GM19035 (cell line): ENCODE measurements around the gene KLF4.

Source experiments
- ATAC-seq: cut with Tn5 transposase; IDR thresholded peaks from one replicate; pipeline ENCODE4 v1.9.1; 2021; ENCODE audit not compliant: unreplicated experiment

Gene KLF4

DNA sequence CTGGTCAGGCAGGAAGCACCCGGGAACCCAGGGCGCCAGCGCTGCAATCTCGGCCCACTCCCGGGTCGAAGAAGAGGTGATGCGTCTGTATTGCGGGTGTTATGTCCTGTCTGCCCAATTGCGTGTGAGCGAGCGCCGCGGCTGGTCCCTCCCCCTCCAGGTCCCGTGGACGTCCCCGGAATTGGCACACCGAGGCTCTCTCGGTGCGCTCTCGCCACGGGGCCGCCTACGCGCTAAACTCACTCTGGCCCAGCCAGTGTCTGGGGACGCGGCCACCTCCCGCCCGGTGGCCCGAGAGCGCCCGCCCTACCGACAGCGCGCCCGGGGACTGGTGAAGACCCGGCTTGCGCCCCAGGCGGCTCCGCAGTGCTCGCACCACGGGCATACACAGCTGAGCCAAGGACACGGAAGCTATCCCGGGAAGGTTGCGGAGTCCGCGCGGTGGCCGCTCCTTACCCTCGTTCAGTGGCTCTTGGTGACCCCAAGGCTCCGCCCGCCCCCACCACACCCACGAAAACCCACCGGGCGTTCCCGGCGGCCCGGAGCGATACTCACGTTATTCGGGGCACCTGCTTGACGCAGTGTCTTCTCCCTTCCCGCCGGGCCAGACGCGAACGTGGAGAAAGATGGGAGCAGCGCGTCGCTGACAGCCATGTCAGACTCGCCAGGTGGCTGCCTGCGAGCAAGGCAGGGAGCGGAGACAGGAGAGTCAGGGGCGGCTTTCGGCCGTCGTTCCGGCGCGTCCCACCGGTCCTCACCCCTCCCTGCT, 1.0 kb downstream of the KLF4 start:
- ATAC-seq = no peak

DNA sequence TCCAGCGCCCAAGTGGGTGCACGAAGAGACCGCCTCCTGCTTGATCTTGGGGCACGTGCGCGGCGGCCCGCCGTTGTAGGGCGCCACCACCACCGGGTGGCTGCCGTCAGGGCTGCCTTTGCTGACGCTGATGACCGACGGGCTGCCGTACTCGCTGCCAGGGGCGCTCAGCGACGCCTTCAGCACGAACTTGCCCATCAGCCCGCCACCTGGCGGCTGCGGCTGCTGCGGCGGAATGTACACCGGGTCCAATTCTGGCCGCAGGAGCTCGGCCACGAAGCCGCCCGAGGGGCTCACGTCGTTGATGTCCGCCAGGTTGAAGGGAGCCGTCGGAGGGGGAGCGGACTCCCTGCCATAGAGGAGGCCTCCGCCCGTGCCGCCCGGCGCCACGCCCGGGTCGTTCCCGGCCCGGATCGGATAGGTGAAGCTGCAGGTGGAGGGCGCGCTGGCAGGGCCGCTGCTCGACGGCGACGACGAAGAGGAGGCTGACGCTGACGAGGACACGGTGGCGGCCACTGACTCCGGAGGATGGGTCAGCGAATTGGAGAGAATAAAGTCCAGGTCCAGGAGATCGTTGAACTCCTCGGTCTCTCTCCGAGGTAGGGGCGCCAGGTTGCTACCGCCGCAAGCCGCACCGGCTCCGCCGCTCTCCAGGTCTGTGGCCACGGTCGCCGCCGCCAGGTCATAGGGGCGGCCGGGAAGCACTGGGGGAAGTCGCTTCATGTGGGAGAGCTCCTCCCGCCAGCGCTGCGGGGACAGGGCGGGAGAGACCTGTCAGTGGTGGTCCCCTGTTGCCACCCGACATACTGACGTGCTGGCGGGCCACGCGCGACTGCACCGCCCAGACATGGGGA, 1.8 kb downstream of the KLF4 start:
- ATAC-seq = no peak

DNA sequence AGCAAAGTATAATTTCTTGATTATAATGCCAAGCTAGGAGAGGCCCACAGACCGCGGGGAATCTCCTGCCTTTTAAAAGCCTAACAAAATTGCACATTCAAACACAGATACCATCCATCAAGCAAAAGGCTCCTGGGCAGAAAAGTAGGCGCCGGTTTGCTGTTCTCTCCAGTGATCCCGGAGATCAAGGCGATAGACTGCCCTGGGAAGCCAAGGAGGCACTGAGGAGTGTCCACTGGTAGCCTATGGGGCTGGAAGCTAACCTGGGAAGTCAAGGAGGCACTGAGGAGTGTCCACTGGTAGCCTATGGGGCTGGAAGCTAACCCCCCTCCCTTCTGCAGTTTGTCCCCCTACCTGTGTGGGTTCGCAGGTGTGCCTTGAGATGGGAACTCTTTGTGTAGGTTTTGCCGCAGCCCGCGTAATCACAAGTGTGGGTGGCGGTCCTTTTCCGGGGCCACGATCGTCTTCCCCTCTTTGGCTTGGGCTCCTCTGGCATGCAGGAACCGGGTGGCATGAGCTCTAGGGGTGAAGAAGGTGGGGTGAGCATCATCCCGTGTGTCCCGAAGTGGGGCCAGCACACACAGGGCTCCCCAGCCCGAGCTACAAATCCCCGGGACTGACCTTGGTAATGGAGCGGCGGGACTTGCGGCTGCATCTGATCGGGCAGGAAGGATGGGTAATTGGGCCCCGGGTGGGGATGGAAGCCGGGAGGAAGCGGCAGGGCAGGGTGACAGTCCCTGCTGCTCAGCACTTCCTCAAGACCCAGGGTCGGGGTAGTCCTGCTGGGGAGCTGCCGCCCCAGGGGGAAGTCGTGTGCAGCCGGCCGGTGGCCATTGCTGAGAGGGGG, 2.7 kb downstream of the KLF4 start:
- no peak for ATAC-seq

DNA sequence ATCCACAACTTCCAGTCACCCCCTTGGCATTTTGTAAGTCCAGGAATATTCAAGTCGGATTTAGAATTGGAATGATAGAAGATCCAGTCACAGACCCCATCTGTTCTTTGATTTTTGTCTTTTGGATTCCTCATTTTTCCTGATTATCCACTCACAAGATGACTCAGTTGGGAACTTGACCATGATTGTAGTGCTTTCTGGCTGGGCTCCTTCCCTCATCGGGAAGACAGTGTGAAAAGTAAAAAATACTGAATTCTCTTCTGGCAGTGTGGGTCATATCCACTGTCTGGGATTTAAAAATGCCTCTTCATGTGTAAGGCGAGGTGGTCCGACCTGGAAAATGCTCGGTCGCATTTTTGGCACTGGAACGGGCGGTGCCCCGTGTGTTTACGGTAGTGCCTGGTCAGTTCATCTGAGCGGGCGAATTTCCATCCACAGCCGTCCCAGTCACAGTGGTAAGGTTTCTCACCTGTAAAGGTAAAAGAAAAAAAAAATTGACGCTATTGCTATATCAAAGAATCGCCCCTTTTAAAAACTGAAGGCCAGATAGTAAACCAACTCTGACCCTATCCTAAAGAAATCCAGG, 4.0 kb downstream of the KLF4 start:
- no peak for ATAC-seq

DNA sequence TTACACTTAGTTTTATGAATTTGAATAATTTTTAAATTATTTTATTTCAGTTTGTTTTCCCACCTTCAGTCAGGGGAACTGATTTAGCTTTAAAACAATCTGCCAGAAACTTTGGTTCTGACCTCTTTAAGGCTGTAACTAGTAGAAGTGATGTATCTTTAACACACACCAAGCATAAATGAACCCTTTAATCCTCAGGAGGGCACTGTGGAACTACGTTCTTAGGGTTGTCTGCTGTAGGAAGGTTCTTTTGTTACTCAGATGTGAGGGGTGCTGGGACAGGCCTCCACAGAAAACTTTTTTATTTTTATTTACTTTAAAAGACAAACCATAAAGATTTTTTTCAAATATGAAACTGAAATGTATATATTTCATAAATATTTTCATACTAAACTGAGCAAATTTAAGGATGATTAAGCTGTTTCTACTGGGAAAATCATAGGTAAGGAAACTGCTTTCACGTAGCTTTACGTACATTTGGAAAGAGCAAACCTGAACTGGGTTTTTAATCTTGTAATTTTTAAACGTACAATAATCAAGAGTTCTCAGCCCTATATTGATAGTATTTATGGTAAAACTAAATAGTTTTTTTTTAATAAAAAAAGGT, 5.3 kb downstream of the KLF4 start:
- no peak for ATAC-seq

DNA sequence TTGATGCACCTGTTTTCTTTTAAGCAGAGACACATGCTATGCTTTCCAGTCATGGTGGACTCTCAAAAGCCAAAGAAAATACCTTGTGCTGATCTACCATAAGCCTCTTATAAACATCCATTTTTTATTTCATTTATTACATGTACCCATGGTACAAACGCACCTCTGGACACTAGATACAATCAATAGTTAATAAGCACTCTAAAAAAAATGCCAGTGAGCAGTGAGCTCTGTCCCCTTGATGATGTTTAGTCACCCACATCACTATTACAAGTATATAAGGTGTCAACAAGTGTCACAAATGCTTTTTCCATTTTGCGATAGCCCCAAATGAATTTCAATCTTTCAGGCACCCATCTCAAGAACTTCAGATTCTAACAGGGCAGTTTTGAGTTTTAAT, 5.9 kb downstream of the KLF4 start:
- no peak for ATAC-seq

DNA sequence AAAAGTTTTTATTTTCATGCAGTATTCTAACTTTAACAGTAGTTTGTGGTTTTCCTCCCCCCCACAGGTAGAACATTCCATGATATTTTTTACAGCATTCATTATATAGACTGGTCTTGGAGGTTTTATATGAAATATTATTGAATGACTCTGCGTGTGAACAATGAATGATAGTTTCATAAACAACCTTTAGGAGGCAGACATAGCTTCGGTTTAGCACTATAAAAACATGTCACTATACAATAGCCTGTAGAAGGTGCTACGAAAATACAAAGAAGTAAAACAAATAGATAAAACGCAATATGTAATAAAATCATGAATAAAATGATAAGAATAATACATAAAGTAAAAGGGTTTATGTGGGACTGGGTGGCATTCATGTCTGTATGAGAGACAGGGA, 8.5 kb downstream of the KLF4 start:
- no peak for ATAC-seq

DNA sequence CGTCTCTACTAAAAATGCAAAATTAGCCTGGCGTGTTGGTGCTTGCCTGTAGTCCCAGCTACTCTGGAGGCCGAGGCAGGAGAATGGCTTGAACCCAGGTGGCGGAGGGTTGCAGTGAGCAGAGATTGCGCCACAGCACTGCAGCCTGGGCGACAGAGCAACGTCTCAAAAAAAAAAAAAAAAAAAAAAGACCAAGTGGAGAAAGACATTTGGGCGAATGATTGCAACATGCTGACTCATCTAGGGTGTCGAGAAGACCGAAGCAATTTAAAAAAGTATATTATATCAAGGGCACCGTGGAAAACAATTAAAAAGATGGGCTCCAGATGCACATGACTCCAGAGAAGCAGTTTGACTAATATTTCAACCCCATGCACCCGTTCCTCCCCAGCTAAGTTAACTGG, 9.2 kb downstream of the KLF4 start:
- ATAC-seq = no peak

DNA sequence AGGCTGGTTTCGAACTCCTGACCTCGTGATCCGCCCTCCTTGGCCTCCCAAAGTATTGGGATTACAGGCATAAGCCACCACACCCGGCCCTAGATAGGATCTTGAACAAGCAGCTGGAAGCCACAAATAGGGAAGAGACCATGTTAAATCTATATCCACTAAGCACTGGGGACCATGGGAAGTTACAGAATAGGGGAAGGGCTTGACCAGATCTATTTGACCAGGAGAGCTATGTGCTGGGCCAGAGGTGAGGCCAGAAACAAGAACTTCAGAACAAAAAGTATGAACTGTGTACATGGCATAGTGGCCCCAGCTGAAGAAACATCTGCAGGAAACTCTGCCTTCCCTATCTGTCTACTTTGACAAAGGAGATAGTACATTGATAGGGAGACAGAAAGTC, 10.8 kb downstream of the KLF4 start:
- no peak for ATAC-seq

DNA sequence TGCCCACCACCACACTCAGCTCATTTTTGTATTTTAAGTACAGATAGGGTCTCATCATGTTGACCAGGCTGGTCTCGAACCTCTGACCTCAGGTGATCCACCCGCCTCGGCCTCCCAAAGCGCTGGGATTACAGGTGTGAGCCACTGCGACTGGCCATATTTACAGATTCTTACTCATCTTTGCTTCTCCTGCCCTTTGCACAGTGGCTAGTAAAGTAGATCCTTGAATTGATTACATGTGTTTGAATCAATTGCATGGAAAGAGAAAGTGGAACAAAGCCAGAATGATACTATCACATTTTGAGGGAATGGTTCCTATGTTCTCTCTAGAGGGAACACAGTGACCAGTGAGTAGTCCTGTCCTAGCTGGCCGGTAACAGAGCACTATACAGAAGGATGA, 15.4 kb downstream of the KLF4 start:
- no peak for ATAC-seq

DNA sequence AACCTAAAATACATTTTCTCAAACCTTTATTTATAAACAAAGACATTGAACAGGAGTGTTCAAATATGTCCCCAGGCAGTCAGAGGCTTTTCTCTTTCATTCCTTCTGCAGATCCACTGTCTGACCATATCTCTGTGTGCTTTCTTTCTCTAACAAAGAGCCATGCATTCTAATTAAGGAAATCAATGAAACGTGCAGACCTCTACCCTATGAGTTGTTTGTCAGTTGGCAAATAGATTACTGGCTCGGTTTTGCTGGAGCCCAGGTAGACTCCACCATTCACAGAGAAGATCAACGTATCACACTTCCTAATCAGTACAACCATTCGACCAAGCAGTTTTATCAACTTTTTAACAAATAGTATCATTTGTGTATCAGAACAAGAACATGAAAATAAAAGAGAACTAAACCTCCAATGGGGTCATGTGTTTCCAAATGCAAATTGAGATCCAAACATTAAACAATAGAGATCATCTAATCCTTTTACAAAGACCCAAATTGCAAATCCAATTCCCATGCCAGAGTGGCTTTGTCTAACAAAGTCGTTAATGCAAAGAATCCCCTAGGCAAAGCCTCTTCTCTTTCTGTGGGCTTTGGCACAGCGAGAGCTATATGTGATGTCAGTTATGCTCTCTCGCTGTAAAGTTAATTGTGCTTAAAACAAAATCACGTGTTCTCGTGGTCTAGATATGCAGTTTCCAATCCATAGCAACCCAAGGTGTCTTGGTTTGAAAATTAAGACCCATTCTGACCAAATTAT, 16.8 kb downstream of the KLF4 start:
- no peak for ATAC-seq

DNA sequence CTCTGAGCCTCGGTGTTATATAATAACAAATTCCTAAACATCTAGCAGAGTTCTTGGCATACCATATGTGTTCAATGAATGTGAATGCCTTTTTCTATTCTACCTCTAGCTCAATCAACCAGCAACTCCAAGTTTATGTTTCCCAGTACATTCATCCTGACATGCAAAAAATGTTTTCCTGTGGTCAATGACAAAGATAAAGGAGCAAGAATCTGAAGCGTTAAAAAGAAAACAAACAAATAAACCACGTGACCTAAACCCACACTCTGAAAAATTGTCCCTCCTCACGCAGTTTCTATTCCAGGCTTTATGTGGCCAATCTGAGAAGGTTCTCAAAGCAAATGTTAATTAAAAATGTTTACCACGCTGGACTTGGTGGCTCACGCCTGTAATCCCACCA, 18.0 kb downstream of the KLF4 start:
- ATAC-seq = no peak

DNA sequence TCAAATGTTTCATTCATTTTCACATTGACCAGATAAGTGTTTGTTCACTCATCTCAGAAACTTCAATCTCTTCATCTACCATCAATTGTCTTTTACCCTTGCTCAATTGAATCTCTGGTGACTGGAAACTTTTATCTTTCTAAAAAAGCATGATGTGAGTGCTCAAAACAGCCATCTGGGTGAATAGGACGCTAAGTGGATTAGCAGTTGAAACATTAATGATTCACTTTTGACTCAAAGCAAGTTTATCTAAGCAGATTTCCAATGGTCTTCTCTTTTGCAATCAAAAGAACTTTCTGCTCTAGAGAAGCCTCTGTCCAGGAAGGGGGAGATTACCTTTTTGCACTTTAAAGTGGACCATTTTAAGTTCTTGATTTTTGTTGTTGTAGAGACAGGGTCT, 22.2 kb downstream of the KLF4 start:
- ATAC-seq = no peak

DNA sequence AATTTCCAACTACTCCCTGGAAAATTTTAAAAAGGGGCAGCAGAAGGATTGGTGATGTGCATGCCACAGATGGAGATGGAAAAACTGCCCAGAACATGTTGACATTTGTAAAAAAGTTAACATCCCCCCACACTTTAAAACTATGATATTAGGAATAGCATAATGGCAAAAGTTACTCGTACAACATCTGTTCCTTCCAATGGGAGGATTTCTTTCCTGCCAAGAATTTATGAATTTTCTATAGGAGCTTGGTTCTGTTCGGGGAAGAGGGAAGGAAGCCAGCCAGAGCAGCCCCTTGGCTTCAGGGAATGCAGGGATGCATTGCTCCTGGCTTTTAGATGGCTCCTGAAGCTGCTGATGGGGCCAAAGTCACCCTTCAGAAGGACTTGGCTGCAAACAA, 22.7 kb downstream of the KLF4 start:
- ATAC-seq = no peak

DNA sequence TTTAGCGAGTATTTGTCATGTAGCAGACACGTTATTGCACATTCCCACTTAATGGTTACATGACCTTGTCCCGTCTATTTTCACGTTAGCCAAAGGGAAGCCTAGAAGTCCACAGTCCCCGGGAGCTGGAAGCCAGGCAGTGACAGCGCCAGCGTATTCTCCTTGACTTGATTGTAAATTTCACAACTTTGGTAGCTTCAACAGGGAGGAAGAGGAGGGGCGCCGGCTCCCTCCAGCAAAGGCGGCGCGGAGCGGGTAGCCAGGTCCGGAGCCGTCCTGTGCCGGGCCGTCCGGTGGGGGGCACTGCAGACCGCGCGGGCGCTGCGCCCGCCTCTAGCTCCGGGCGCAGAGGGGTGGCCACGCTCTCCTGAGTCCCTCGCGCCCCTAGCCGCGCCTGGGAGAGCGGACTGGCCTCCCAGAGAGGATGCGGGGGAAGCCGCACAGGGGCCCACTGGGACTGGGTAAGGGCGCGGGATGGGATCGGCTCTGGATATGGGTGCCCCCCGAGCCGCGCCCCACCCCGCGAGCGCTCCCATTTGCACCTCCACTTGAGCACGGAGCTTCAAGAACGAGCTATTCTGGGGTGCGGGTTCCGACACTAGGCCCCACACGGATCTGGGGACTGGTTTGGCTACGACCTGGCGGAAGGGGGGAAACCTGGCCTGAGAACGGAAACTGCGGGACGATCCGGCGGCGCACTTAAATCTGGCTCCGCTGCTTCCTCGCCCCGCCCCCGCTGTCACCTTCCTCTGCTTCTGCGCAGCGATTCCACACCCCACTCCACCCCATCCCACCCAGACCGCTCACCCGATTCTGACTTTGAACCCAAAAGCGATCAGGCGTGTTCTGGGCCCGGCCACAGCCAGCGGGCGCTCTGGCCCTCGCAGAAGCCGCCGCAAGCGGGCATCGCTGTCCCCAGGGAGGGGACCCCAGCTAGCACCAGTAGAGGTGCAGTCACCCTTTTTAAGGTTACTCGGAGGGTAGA, 23.8 kb downstream of the KLF4 start:
- ATAC-seq = no peak

DNA sequence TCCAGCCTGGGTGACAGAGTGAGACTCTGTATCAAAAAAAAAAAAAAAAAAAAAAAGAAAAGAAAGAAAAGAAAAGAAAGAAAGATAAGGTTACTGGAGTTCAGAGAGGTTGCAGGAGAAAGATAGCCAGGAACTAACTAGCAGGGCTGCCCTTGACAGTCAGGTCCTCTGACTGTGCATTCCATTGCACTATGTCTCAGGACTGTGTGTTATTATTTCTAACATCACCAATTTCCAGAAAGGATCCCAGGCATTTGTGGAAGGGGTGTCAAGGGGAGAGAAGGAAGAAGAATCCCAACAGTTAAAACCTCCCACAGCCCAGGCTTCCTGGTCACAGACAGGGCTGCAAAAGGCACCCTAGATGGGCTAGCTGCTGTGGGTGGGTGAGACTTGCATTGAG, 25.1 kb downstream of the KLF4 start:
- no peak for ATAC-seq

DNA sequence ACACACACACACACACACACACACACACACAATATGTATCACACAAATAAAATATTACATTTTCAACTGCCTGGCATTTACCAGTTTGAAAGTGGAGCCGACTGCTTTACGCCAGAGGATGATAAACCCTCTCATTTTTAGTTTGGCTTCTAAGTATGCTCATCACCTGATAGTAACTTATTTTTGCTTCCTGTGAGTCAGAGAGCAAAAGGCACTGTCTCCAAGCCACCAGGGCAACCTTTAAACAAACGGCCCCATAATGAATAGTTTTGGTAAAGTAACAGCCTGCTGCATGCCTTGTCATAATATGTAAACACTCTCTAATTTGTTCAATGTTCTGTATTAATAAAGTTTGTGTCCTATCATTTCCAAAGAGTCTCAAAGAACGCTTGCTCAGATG, 26.9 kb downstream of the KLF4 start:
- no peak for ATAC-seq

DNA sequence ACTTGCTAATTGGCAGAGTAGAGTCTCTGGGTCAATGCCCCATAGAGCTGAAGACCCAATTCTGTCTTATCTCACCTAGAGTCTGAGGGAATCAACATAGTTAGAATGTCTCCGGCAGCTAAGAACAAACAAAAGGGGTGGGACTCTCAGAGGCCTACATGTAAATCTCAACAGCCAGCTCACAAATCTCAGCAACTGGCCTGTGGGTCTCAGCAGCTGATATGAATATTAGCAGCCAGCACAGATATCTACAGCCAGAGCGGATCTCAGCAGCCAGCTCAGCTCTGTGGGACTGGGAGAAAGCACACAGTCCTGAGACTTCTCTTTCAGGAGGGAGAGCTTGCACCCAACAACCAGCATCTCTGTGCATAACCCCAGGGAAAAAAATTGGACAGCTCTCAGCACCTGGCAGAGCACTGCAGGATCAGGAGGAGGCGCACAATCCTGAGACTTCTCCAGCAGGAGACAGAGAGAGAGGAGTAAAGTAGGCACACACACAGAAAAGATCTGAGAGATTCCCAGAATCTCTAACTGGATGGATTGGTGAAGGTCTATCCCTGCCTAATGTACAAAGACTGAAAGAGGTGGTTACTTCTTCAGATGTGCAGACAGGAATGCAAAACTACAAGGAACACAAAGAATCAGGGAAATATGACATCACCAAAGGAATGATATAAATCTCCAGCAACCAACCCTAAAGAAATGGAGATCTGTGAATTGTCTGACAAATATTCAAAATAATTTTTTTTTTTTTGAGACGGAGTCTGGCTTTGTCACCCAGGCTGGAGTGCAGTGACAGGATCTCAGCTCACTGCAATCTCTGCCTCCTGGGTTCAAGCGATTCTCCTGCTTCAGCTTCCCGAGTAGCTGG, 29.2 kb downstream of the KLF4 start:
- no peak for ATAC-seq
